ENCODE data around the gene ZNF407. TPM values are rescaled to one million over a fixed set of nuclear protein-coding genes. Genes with fewer than 3 reads are reported as not detected.
"Not testable (repeated sequence)": the region's sequence is repeated elsewhere in the genome, so short reads cannot be mapped to it uniquely, and the experiment has no call there.

The ZNF407 gene
- total RNA-seq, 1 experiment from 2014 or later: 4.4 TPM

GRCh38 chr18:74951165-74951760, 353.6 kb downstream of the ZNF407 start:
- no peaks in the 10 kb centered on the region for H3K27me3 ChIP-seq
- peak; percentile 75 for DNase-seq
- H3K4me3 ChIP-seq: no peak overlapping the region
- H3K9me3 ChIP-seq: no peaks in the 10 kb centered on the region
- H3K36me3 ChIP-seq: no peaks in the 10 kb centered on the region

- no peaks in the 10 kb centered on the region for H3K27me3 ChIP-seq
- H3K4me3 ChIP-seq: no peak overlapping the region
- DNase-seq: no peak
- H3K9me3 ChIP-seq: no peaks in the 10 kb centered on the region
- H3K36me3 ChIP-seq: no peaks in the 10 kb centered on the region
Observed at GRCh38 chr18:74957588-74958224, 360.0 kb downstream of the ZNF407 start.

- no peaks in the 10 kb centered on the region for H3K36me3 ChIP-seq
- no peak overlapping the region for H3K4me3 ChIP-seq
- H3K27me3 ChIP-seq: no peaks in the 10 kb centered on the region
- no peaks in the 10 kb centered on the region for H3K9me3 ChIP-seq
- DNase-seq: no peak
Observed at GRCh38 chr18:74959216-74959615, 361.5 kb downstream of the ZNF407 start.

GRCh38 chr18:74961596-74961995, 363.9 kb downstream of the ZNF407 start:
- H3K9me3 ChIP-seq: no peaks in the 10 kb centered on the region
- no peaks in the 10 kb centered on the region for H3K27me3 ChIP-seq
- H3K36me3 ChIP-seq: no peaks in the 10 kb centered on the region
- no peak for DNase-seq
- no peak overlapping the region for H3K4me3 ChIP-seq

GRCh38 chr18:74963820-74964446, 366.3 kb downstream of the ZNF407 start:
- no peaks in the 10 kb centered on the region for H3K27me3 ChIP-seq
- DNase-seq: no peak
- no peaks in the 10 kb centered on the region for H3K9me3 ChIP-seq
- H3K4me3 ChIP-seq: no peak overlapping the region
- H3K36me3 ChIP-seq: no peaks in the 10 kb centered on the region

GRCh38 chr18:74965682-74966081, 368.0 kb downstream of the ZNF407 start:
- no peak for DNase-seq

GRCh38 chr18:74967438-74967837, 369.8 kb downstream of the ZNF407 start:
- Histone ChIP-seq H3K4me3 (no peak overlapping the region), H3K27me3 (no peaks in the 10 kb centered on the region), H3K36me3 (no peaks in the 10 kb centered on the region), H3K9me3 (no peaks in the 10 kb centered on the region)
- DNase-seq: no peak

More at GRCh38 chr18:74965682-74966081, 368.0 kb downstream of the ZNF407 start:
- Histone ChIP-seq H3K4me3 (no peak overlapping the region), H3K36me3 (no peaks in the 10 kb centered on the region), H3K27me3 (no peaks in the 10 kb centered on the region), H3K9me3 (no peaks in the 10 kb centered on the region)

DNA sequence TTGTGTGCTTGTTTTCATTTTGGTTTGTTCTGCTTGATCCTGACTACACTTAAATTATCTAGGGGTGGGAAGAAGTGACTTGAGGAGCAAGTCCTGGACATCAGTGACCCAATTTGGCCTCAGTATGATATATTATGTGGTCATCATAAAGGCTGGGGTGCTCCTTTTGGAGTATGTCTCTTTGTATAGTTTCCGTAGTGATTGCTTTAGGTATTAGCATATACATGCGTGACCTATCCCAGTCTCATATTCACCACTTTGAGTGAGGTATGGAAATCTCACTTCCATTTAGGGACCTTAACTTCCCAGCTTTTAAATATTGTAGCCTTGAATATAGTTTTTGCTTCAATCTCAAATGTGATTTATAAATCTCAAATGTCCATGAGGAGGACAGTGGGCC, 370.3 kb downstream of the ZNF407 start:
- DNase-seq: no peak
- no peaks in the 10 kb centered on the region for H3K9me3 ChIP-seq
- H3K27me3 ChIP-seq: no peaks in the 10 kb centered on the region
- H3K4me3 ChIP-seq: no peak overlapping the region
- no peaks in the 10 kb centered on the region for H3K36me3 ChIP-seq

- not testable (repeated sequence) for DNase-seq, H3K36me3 ChIP-seq, H3K27me3 ChIP-seq, H3K9me3 ChIP-seq, H3K4me3 ChIP-seq
Observed at GRCh38 chr18:74971358-74971757, 373.7 kb downstream of the ZNF407 start.

- not testable (repeated sequence) for DNase-seq, H3K36me3 ChIP-seq
Observed at GRCh38 chr18:74971776-74972175, 374.1 kb downstream of the ZNF407 start.

GRCh38 chr18:74972354-74972753, 374.7 kb downstream of the ZNF407 start:
- no peaks in the 10 kb centered on the region for H3K36me3 ChIP-seq
- no peaks in the 10 kb centered on the region for H3K27me3 ChIP-seq
- DNase-seq: no peak
- H3K4me3 ChIP-seq: no peak overlapping the region
- no peaks in the 10 kb centered on the region for H3K9me3 ChIP-seq

More at GRCh38 chr18:74971776-74972175, 374.1 kb downstream of the ZNF407 start:
- not testable (repeated sequence) for H3K9me3 ChIP-seq, H3K27me3 ChIP-seq, H3K4me3 ChIP-seq

GRCh38 chr18:74975001-74975400, 377.3 kb downstream of the ZNF407 start:
- no peak overlapping the region for H3K4me3 ChIP-seq
- H3K36me3 ChIP-seq: no peaks in the 10 kb centered on the region
- no peaks in the 10 kb centered on the region for H3K27me3 ChIP-seq
- H3K9me3 ChIP-seq: no peaks in the 10 kb centered on the region
- no peak for DNase-seq

GRCh38 chr18:74976331-74976909, 378.8 kb downstream of the ZNF407 start:
- no peaks in the 10 kb centered on the region for H3K9me3 ChIP-seq
- H3K36me3 ChIP-seq: no peaks in the 10 kb centered on the region
- no peak overlapping the region for H3K4me3 ChIP-seq
- DNase-seq: no peak
- H3K27me3 ChIP-seq: no peaks in the 10 kb centered on the region

DNA sequence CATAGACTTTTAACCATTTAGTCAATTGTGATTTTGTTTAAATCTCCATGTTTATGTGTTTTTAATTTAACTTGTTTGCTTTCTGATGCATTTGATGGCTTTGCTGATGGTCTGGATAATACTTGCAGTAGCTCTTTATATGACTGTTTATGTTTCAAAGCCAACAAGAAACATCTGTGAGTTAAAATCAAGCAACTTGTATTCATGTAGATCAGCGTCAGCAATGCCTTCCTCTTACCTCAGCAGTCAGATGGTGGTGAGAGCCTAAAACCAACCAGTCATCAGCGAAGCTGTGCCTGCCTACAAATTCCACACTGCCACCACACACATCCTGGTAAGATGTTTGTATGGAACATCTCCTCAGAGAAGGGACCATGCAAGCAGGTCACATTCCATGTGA, 379.4 kb downstream of the ZNF407 start:
- no peaks in the 10 kb centered on the region for H3K27me3 ChIP-seq
- no peaks in the 10 kb centered on the region for H3K9me3 ChIP-seq
- no peaks in the 10 kb centered on the region for H3K36me3 ChIP-seq
- H3K4me3 ChIP-seq: no peak overlapping the region
- DNase-seq: no peak

- Histone ChIP-seq H3K36me3 (no peaks in the 10 kb centered on the region), H3K4me3 (no peak overlapping the region), H3K27me3 (no peaks in the 10 kb centered on the region), H3K9me3 (no peaks in the 10 kb centered on the region)
- DNase-seq: no peak
Observed at GRCh38 chr18:74980669-74981068, 383.0 kb downstream of the ZNF407 start.

GRCh38 chr18:74981476-74981875, 383.8 kb downstream of the ZNF407 start:
- Histone ChIP-seq H3K27me3 (no peaks in the 10 kb centered on the region), H3K4me3 (no peak overlapping the region), H3K36me3 (no peaks in the 10 kb centered on the region), H3K9me3 (no peaks in the 10 kb centered on the region)
- no peak for DNase-seq

DNA sequence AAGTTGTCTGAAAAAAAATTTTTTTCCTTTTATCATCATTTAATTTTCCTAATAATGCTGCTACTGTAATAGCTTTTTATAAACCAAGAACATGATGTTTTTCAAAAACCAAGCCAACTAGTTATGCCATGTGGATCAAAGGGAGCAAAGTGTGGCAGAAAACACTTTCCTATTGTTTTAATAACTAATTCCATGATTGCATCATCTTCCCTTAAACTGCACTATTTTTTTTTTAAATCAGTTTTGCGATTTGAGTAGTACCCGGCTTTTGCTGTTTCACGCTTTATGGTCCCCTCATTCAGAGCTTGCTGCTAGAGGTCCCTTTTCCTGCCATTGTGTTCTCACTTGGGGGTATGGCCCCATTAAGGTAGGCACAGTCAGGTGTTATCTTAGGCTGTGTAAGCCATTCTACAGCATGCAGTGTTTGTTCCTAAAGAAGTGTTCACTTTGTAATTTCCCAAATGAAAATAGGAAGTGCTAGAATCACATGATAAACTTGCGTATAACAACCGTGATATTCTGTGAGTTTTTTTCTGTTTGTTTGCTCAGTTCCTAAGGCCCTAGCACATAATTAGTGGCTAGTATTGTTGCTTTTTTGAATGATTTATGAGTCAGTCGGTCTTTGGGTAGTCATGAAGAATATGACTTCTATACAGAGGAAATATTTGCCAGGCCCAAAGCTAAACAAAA, 385.4 kb downstream of the ZNF407 start:
- Histone ChIP-seq H3K36me3 (no peaks in the 10 kb centered on the region), H3K4me3 (no peak overlapping the region)
- DNase-seq: no peak

More for the DNA sequence above, 385.4 kb downstream of the ZNF407 start:
- Histone ChIP-seq H3K27me3 (no peaks in the 10 kb centered on the region), H3K9me3 (no peaks in the 10 kb centered on the region)
